Activated naive CD4-positive, alpha-beta T cell treated with anti-CD3 and anti-CD28 coated beads, Interleukin-2, amount 50 U/mL, for 72 hours (primary cell): ENCODE results near the gene CAMK2B. TPM values are rescaled to one million over a fixed set of nuclear protein-coding genes. Genes with fewer than 3 reads are reported as not detected.

Experiments used
- ATAC-seq, 2 donors: fragments of 150-1000 bp; cut with Tn5 transposase; 2 replicates each; pipeline ENCODE4 v1.10.0; 2021; ENCODE audit warnings: mild to moderate bottlenecking in 2 of 2, moderate library complexity in 2 of 2
- DNase-seq, 2 donors: peaks; one replicate each; pipeline ENCODE4 v3.0.0; 2021 to 2022; ENCODE audit warnings: low spot score in 2 of 2
- H3K27ac Mint-ChIP-seq, 2 donors: one replicate each; pipeline ENCODE4 v1.8.0; 2022; ENCODE audit warnings: mild to moderate bottlenecking in 2 of 2, mixed read lengths in 2 of 2
- H3K36me3 Mint-ChIP-seq, 2 donors: one replicate each; pipeline ENCODE4 v1.8.0; 2022; ENCODE audit warnings: mixed read lengths in 2 of 2
- H3K9me3 Mint-ChIP-seq, 2 donors: one replicate each; pipeline ENCODE4 v1.8.0; 2022; ENCODE audit warnings: mixed read lengths in 2 of 2
- total RNA-seq, 2 donors: library from RNA; stranded (reverse); gene quantifications; one replicate each; pipeline ENCODE4 v1.2.3, GENCODE V29; 2022

CAMK2B gene
- total RNA-seq, 2 donors from 2014 or later = 0.32 to 2.1 TPM

- no peaks in the 10 kb centered on the region for H3K9me3 Mint-ChIP-seq
- ATAC-seq (peak; percentile 24 to 45), DNase-seq (peak in 1 of 2 donors; percentile 63)
- H3K36me3 Mint-ChIP-seq = no peaks in the 10 kb centered on the region
- peak overlapping the region in 1 of 2 donors; percentile 76 for H3K27ac Mint-ChIP-seq
These were observed 81.1 kb downstream of the CAMK2B start for GRCh38 chr7:44244282-44244681.

GRCh38 chr7:44242091-44242490, 83.3 kb downstream of the CAMK2B start:
- no peak for ATAC-seq
- Mint-ChIP-seq H3K9me3 (no peaks in the 10 kb centered on the region), H3K27ac (peak overlapping the region in 1 of 2 donors; percentile 88), H3K36me3 (no peaks in the 10 kb centered on the region)
- DNase-seq = no peak

- Mint-ChIP-seq H3K9me3 (no peaks in the 10 kb centered on the region), H3K27ac (peak overlapping the region in 1 of 2 donors; percentile 88), H3K36me3 (no peaks in the 10 kb centered on the region)
- ATAC-seq = peak; percentile 93 to 96
- DNase-seq = peak; percentile 69 to 78
These were observed 84.3 kb downstream of the CAMK2B start for GRCh38 chr7:44240983-44241510.

GRCh38 chr7:44240376-44240775, 85.0 kb downstream of the CAMK2B start:
- no peaks in the 10 kb centered on the region for H3K9me3 Mint-ChIP-seq
- ATAC-seq (no peak), DNase-seq (no peak)
- no peaks in the 10 kb centered on the region for H3K36me3 Mint-ChIP-seq
- peak overlapping the region in 1 of 2 donors; percentile 88 for H3K27ac Mint-ChIP-seq

- H3K27ac Mint-ChIP-seq = peak overlapping the region in 1 of 2 donors; percentile 88
- ATAC-seq = no peak
- no peak for DNase-seq
- no peaks in the 10 kb centered on the region for H3K9me3 Mint-ChIP-seq
- no peaks in the 10 kb centered on the region for H3K36me3 Mint-ChIP-seq
These were observed 86.0 kb downstream of the CAMK2B start for GRCh38 chr7:44239361-44239760.

GRCh38 chr7:44238116-44238695, 87.2 kb downstream of the CAMK2B start:
- no peaks in the 10 kb centered on the region for H3K36me3 Mint-ChIP-seq
- H3K9me3 Mint-ChIP-seq = no peaks in the 10 kb centered on the region
- ATAC-seq (no peak), DNase-seq (no peak)
- H3K27ac Mint-ChIP-seq = no peak overlapping the region

GRCh38 chr7:44237696-44238095, 87.7 kb downstream of the CAMK2B start:
- Mint-ChIP-seq H3K27ac (no peak overlapping the region), H3K36me3 (no peaks in the 10 kb centered on the region), H3K9me3 (no peaks in the 10 kb centered on the region)
- ATAC-seq = no peak
- DNase-seq = no peak

GRCh38 chr7:44236333-44236728, 89.1 kb downstream of the CAMK2B start:
- no peak for ATAC-seq
- H3K36me3 Mint-ChIP-seq = no peaks in the 10 kb centered on the region
- peak overlapping the region in 1 of 2 donors; percentile 19 for H3K27ac Mint-ChIP-seq
- no peak for DNase-seq
- no peaks in the 10 kb centered on the region for H3K9me3 Mint-ChIP-seq

- DNase-seq = no peak
- Mint-ChIP-seq H3K9me3 (no peaks in the 10 kb centered on the region), H3K36me3 (no peaks in the 10 kb centered on the region), H3K27ac (peak overlapping the region; percentile 19 to 40)
- no peak for ATAC-seq
These were observed 89.6 kb downstream of the CAMK2B start for GRCh38 chr7:44235582-44236332.

- ATAC-seq = no peak
- H3K27ac Mint-ChIP-seq = peak overlapping the region in 1 of 2 donors; percentile 40
- H3K36me3 Mint-ChIP-seq = no peaks in the 10 kb centered on the region
- no peaks in the 10 kb centered on the region for H3K9me3 Mint-ChIP-seq
- no peak for DNase-seq
These were observed 90.3 kb downstream of the CAMK2B start for GRCh38 chr7:44235066-44235465.

GRCh38 chr7:44232901-44233715, 92.3 kb downstream of the CAMK2B start:
- Mint-ChIP-seq H3K36me3 (no peaks in the 10 kb centered on the region), H3K9me3 (no peaks in the 10 kb centered on the region), H3K27ac (peak overlapping the region in 1 of 2 donors; percentile 8)
- no peak for ATAC-seq
- no peak for DNase-seq

GRCh38 chr7:44232396-44232795, 93.0 kb downstream of the CAMK2B start:
- DNase-seq (no peak), ATAC-seq (no peak)
- Mint-ChIP-seq H3K27ac (peak overlapping the region in 1 of 2 donors; percentile 36), H3K36me3 (no peaks in the 10 kb centered on the region), H3K9me3 (no peaks in the 10 kb centered on the region)

- Mint-ChIP-seq H3K27ac (no peak overlapping the region), H3K36me3 (no peaks in the 10 kb centered on the region), H3K9me3 (no peaks in the 10 kb centered on the region)
- ATAC-seq (no peak), DNase-seq (no peak)
These were observed 94.3 kb downstream of the CAMK2B start for GRCh38 chr7:44231088-44231487.

- H3K27ac Mint-ChIP-seq = no peak overlapping the region
- DNase-seq = no peak
- no peak for ATAC-seq
- no peaks in the 10 kb centered on the region for H3K36me3 Mint-ChIP-seq
- H3K9me3 Mint-ChIP-seq = no peaks in the 10 kb centered on the region
These were observed 95.1 kb downstream of the CAMK2B start for GRCh38 chr7:44230286-44230685.

GRCh38 chr7:44229546-44230105, 95.8 kb downstream of the CAMK2B start:
- no peak for DNase-seq
- no peak overlapping the region for H3K27ac Mint-ChIP-seq
- H3K9me3 Mint-ChIP-seq = no peaks in the 10 kb centered on the region
- ATAC-seq = no peak
- H3K36me3 Mint-ChIP-seq = no peaks in the 10 kb centered on the region

- Mint-ChIP-seq H3K27ac (peak overlapping the region in 1 of 2 donors; percentile 49), H3K9me3 (no peaks in the 10 kb centered on the region), H3K36me3 (no peaks in the 10 kb centered on the region)
- ATAC-seq (no peak), DNase-seq (no peak)
These were observed 96.6 kb downstream of the CAMK2B start for GRCh38 chr7:44228571-44229350.
